Smooth muscle cell (in vitro differentiated cells): ENCODE results near the gene AK8. TPM values are rescaled to one million over a fixed set of nuclear protein-coding genes. Genes with fewer than 3 reads are reported as not detected.

Experiments used
- DNase-seq: peaks from one replicate; lab custom pipeline; 2025; ENCODE audit not compliant: unreplicated experiment; lab: John Stamatoyannopoulos, UW
- H2AFZ ChIP-seq: fragments of 200-600 bp; sonication (generic); 2 replicates; pipeline ENCODE4 v1.6.0; 2016; ENCODE audit warnings: antibody characterized with exemption, low read depth, mild to moderate bottlenecking
- H3F3A ChIP-seq: fragments of 200-600 bp; sonication (generic); 2 replicates; pipeline ENCODE4 v1.6.0; 2017; ENCODE audit warnings: antibody characterized with exemption, low read depth
- H3K27ac ChIP-seq: fragments of 200-600 bp; sonication (generic); 2 replicates; pipeline ENCODE4 v1.5.1; 2016; ENCODE audit warnings: low read depth, mild to moderate bottlenecking
- H3K27me3 ChIP-seq: fragments of 200-600 bp; sonication (generic); 2 replicates; pipeline ENCODE4 v1.6.1; 2016; ENCODE audit warnings: low read depth, mild to moderate bottlenecking
- H3K36me3 ChIP-seq: fragments of 200-600 bp; sonication (generic); 2 replicates; pipeline ENCODE4 v1.5.1; 2016; ENCODE audit warnings: low read depth
- H3K4me1 ChIP-seq: fragments of 200-600 bp; sonication (generic); 2 replicates; pipeline ENCODE4 v1.5.1; 2016; ENCODE audit warnings: low read depth
- H3K4me2 ChIP-seq: fragments of 200-600 bp; sonication (generic); 2 replicates; pipeline ENCODE4 v1.6.0; 2016; ENCODE audit warnings: mild to moderate bottlenecking
- H3K4me3 ChIP-seq: fragments of 200-600 bp; sonication (generic); 2 replicates; pipeline ENCODE4 v1.5.1; 2016; ENCODE audit warnings: mild to moderate bottlenecking
- H3K79me2 ChIP-seq: fragments of 200-600 bp; sonication (generic); 2 replicates; pipeline ENCODE4 v1.6.0; 2016; ENCODE audit warnings: low read depth, mild to moderate bottlenecking
- H3K9ac ChIP-seq: fragments of 200-600 bp; sonication (generic); 2 replicates; pipeline ENCODE4 v1.6.0; 2016; ENCODE audit warnings: low read depth
- H3K9me3 ChIP-seq: fragments of 200-600 bp; sonication (generic); replicated peaks from 2 replicates; pipeline ENCODE4 v1.5.1; 2016; ENCODE audit warnings: low read depth
- H4K20me1 ChIP-seq: fragments of 200-600 bp; sonication (generic); 2 replicates; pipeline ENCODE4 v1.6.0; 2016; ENCODE audit warnings: low read depth
- WGBS: methylation state at CpG from one replicate; pipeline ENCODE4 v1.1.7; 2016; ENCODE audit warnings: low lambda C conversion rate; 5-methylcytosine and 5-hydroxymethylcytosine counted together
- polyA plus RNA-seq: library from polyadenylated mRNA; unstranded; fragments of >200 nt; fragmentation: Nextera tagmentation; extraction: Ambion mirVana; gene quantifications from 2 replicates; pipeline ENCODE4 v1.2.1, GENCODE V29; 2016
- total RNA-seq: library from RNA; depleted of rRNA; stranded (reverse); fragments of >200 nt; gene quantifications from 2 replicates; pipeline ENCODE4 v1.2.3, GENCODE V29; 2014
- TF ChIP-seq, protein P1 (sequence below): fragments of 200-600 bp; sonication (generic); IDR thresholded peaks from 2 replicates; pipeline ENCODE4 v1.5.1; 2017; ENCODE audit warnings: borderline replicate concordance, mild to moderate bottlenecking, antibody characterized with exemption; ENCODE audit not compliant: insufficient read depth, poor library complexity, severe bottlenecking

The AK8 gene
- total and polyA plus RNA-seq, 2 experiments from 2014 or later: 0.67 to 1.4 TPM

DNA sequence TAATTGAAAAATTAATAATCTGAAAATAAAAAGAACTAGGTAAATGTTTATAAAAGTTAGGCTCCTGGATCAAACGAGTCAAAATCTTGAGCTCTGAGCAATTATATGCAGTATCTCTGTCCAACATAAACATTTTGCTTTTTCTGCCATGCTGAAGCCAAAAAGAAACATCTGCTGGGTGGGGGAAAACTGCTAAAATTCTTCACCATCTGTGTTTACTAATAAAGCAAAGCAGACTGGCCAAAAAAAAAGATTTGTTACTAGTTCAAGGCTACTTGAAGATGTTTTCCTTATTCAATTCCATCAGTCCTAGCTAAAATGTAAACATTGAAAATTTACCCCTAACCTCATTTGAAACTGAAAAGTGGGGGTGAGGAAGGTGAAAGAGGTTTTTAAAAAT lies 178.1 kb downstream of the AK8 start:
- TF ChIP-seq, protein P1, sequence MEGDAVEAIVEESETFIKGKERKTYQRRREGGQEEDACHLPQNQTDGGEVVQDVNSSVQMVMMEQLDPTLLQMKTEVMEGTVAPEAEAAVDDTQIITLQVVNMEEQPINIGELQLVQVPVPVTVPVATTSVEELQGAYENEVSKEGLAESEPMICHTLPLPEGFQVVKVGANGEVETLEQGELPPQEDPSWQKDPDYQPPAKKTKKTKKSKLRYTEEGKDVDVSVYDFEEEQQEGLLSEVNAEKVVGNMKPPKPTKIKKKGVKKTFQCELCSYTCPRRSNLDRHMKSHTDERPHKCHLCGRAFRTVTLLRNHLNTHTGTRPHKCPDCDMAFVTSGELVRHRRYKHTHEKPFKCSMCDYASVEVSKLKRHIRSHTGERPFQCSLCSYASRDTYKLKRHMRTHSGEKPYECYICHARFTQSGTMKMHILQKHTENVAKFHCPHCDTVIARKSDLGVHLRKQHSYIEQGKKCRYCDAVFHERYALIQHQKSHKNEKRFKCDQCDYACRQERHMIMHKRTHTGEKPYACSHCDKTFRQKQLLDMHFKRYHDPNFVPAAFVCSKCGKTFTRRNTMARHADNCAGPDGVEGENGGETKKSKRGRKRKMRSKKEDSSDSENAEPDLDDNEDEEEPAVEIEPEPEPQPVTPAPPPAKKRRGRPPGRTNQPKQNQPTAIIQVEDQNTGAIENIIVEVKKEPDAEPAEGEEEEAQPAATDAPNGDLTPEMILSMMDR: no peak
- Histone ChIP-seq H4K20me1 (no peaks in the 10 kb centered on the region), H3K36me3 (no peaks in the 10 kb centered on the region), H3F3A (no peaks in the 10 kb centered on the region), H3K9ac (no peak overlapping the region), H3K9me3 (peaks cover 5% of the 10 kb centered on the region), H3K4me2 (no peak overlapping the region), H3K4me1 (no peaks in the 10 kb centered on the region), H2AFZ (no peak overlapping the region), H3K79me2 (no peaks in the 10 kb centered on the region), H3K4me3 (no peak overlapping the region), H3K27ac (no peak overlapping the region), H3K27me3 (no peaks in the 10 kb centered on the region)
- no peak for DNase-seq
- WGBS: 55% methylated on average over 1 of the region's 1 CpG

DNA sequence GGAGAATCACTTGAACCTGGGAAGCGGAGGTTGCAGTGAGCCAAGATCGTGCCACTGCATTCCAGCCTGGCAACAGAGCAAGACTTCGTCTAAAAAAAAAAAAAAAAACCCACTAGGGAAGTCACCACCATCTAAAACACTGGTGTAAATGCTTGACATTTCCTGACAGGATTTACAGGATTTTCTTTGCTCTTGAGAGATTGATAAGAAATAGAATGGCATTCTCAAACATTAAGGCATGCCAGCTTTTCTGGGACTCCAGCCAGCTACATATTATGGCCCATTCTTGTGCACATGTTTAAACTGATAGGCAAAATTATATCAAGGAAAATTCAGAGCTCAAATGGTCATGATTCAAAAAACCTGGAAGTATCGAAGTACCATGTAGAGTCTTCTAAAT lies 179.1 kb downstream of the AK8 start:
- H3K36me3 ChIP-seq: no peaks in the 10 kb centered on the region
- H3K4me2 ChIP-seq: no peak overlapping the region
- H3K9me3 ChIP-seq: peaks cover 5% of the 10 kb centered on the region
- no peak overlapping the region for H3K27ac ChIP-seq
- 75% methylated on average over 4 of the region's 4 CpGs for WGBS
- no peaks in the 10 kb centered on the region for H3K27me3 ChIP-seq
- H3K4me3 ChIP-seq: no peak overlapping the region
- no peak for DNase-seq
- TF ChIP-seq, protein P1: no peak
- no peaks in the 10 kb centered on the region for H3K79me2 ChIP-seq
- H4K20me1 ChIP-seq: no peaks in the 10 kb centered on the region
- H3K4me1 ChIP-seq: no peaks in the 10 kb centered on the region
- H3F3A ChIP-seq: no peaks in the 10 kb centered on the region
- no peak overlapping the region for H3K9ac ChIP-seq
- no peak overlapping the region for H2AFZ ChIP-seq

DNA sequence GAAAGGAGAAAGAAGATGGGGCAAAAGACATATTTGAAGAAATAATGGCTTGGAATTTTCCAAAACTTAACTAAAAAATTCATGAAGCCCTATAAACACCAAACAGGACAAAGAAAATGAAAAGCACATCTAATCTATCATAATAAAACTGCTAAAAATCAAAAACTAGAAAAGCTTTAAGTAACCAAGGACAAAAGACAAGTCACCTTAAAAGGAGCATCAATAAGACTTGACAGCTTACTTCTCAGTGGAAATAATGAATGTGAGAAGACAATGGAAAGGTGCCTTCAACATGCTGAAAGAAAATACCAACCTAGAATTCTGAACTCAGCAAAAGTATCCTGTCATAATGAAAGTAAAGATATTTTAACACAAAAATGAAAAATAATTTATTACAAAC lies 180.9 kb downstream of the AK8 start:
- H3K79me2 ChIP-seq: no peaks in the 10 kb centered on the region
- no peak overlapping the region for H3K4me2 ChIP-seq
- no peaks in the 10 kb centered on the region for H3K27me3 ChIP-seq
- H3K4me1 ChIP-seq: no peaks in the 10 kb centered on the region
- peaks cover 5% of the 10 kb centered on the region for H3K9me3 ChIP-seq
- no peaks in the 10 kb centered on the region for H3F3A ChIP-seq
- H4K20me1 ChIP-seq: no peaks in the 10 kb centered on the region
- TF ChIP-seq, protein P1: no peak
- H3K4me3 ChIP-seq: no peak overlapping the region
- H3K9ac ChIP-seq: no peak overlapping the region
- no peaks in the 10 kb centered on the region for H3K36me3 ChIP-seq
- no peak for DNase-seq
- H2AFZ ChIP-seq: no peak overlapping the region
- no peak overlapping the region for H3K27ac ChIP-seq

DNA sequence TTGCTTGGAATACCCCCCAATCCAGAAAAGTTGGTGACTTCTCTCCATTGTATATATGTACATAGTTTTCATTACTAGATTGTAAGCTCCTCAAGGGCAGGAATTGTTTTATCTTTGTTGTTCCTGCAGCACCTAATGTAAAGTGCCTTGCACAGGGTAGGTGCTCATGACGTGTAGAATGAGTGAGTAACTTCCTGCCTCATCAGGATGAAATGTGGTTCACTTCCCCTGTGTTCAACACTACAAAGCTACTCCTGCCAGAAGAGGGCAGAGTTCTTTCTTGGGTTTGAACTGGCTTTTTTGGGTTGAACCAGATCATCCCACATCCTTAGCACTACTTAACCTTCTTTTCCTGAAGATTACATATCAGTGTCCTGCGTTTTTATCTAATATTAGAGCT lies 183.9 kb downstream of the AK8 start:
- peaks cover 3% of the 10 kb centered on the region for H3K36me3 ChIP-seq
- H4K20me1 ChIP-seq: no peaks in the 10 kb centered on the region
- H3K27me3 ChIP-seq: no peaks in the 10 kb centered on the region
- H3K9me3 ChIP-seq: peaks cover 5% of the 10 kb centered on the region
- H3K4me3 ChIP-seq: no peak overlapping the region
- no peaks in the 10 kb centered on the region for H3K79me2 ChIP-seq
- no peaks in the 10 kb centered on the region for H3F3A ChIP-seq
- 57% methylated on average over 2 of the region's 2 CpGs for WGBS
- H3K9ac ChIP-seq: no peak overlapping the region
- TF ChIP-seq, protein P1: no peak
- H2AFZ ChIP-seq: no peak overlapping the region
- H3K4me1 ChIP-seq: no peaks in the 10 kb centered on the region
- no peak overlapping the region for H3K4me2 ChIP-seq
- H3K27ac ChIP-seq: no peak overlapping the region
- DNase-seq: no peak
